ENCODE measurements around the gene PRKCE. TPM values are rescaled to one million over a fixed set of nuclear protein-coding genes. Genes with fewer than 3 reads are reported as not detected.

Gene PRKCE
- total and polyA plus RNA-seq, 2 experiments from 2014 or later = 0.94 to 1.2 TPM

DNA sequence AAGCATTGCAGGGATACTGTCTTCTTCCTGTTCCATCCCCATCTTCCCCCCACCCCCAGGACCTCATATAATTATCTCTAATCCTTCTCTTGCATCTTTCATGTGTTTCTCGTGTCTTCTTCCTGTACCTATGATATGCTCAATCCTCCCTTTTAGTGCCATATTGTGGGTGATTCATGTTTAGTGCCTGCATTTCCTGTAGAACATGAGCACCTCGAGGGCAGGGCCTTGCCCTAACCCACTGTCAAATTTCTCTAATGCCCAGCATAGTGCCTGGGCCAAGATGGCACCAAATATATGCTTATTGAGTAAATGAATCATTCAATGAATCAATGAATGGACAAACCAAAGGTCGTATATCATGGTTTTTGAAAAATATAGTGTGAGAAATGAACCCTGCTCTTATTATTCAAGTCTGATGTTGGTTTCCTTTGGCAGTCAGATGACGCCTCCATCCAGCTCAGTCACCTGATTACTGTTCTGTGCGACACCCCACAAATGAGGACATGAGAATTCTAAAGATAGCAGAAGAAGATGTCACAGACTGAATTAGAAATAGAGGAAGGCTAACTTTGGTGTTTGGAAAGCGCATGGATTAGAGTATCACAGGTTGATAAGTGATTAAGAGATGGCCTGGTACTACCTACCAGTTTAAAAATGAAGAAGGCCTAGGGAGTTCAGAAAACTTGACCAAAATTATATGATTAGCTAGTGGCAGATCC is 278.4 kb downstream of the PRKCE start:
- H3K27ac ChIP-seq (ENCODE audit: low read depth) = no peak overlapping the region
- no peaks in the 10 kb centered on the region for H3K4me1 ChIP-seq (ENCODE audit: insufficient read depth)
- DNase-seq (ENCODE audit: low spot score) (no peak), ATAC-seq (no peak)
- Mint-ChIP-seq H3K9me3 (no peaks in the 10 kb centered on the region), H3K27ac (no peak overlapping the region), H3K36me3 (ENCODE audit: low read depth) (no peaks in the 10 kb centered on the region), H3K27me3 (ENCODE audit: insufficient read depth, low read depth, poor library complexity) (peaks cover 1% of the 10 kb centered on the region), H3K4me1 (peaks cover 5% of the 10 kb centered on the region; the same call in 2 of the 3 replicates), H3K4me3 (no peak overlapping the region)
- H3F3A ChIP-seq (replicated peaks; ENCODE audit: low read depth) = no peaks in the 10 kb centered on the region
- TF ChIP-seq, protein P1, sequence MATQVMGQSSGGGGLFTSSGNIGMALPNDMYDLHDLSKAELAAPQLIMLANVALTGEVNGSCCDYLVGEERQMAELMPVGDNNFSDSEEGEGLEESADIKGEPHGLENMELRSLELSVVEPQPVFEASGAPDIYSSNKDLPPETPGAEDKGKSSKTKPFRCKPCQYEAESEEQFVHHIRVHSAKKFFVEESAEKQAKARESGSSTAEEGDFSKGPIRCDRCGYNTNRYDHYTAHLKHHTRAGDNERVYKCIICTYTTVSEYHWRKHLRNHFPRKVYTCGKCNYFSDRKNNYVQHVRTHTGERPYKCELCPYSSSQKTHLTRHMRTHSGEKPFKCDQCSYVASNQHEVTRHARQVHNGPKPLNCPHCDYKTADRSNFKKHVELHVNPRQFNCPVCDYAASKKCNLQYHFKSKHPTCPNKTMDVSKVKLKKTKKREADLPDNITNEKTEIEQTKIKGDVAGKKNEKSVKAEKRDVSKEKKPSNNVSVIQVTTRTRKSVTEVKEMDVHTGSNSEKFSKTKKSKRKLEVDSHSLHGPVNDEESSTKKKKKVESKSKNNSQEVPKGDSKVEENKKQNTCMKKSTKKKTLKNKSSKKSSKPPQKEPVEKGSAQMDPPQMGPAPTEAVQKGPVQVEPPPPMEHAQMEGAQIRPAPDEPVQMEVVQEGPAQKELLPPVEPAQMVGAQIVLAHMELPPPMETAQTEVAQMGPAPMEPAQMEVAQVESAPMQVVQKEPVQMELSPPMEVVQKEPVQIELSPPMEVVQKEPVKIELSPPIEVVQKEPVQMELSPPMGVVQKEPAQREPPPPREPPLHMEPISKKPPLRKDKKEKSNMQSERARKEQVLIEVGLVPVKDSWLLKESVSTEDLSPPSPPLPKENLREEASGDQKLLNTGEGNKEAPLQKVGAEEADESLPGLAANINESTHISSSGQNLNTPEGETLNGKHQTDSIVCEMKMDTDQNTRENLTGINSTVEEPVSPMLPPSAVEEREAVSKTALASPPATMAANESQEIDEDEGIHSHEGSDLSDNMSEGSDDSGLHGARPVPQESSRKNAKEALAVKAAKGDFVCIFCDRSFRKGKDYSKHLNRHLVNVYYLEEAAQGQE (IDR thresholded peaks at IDR 0.05; ENCODE audit: unreplicated experiment) = no peak
- TF ChIP-seq, protein P2, sequence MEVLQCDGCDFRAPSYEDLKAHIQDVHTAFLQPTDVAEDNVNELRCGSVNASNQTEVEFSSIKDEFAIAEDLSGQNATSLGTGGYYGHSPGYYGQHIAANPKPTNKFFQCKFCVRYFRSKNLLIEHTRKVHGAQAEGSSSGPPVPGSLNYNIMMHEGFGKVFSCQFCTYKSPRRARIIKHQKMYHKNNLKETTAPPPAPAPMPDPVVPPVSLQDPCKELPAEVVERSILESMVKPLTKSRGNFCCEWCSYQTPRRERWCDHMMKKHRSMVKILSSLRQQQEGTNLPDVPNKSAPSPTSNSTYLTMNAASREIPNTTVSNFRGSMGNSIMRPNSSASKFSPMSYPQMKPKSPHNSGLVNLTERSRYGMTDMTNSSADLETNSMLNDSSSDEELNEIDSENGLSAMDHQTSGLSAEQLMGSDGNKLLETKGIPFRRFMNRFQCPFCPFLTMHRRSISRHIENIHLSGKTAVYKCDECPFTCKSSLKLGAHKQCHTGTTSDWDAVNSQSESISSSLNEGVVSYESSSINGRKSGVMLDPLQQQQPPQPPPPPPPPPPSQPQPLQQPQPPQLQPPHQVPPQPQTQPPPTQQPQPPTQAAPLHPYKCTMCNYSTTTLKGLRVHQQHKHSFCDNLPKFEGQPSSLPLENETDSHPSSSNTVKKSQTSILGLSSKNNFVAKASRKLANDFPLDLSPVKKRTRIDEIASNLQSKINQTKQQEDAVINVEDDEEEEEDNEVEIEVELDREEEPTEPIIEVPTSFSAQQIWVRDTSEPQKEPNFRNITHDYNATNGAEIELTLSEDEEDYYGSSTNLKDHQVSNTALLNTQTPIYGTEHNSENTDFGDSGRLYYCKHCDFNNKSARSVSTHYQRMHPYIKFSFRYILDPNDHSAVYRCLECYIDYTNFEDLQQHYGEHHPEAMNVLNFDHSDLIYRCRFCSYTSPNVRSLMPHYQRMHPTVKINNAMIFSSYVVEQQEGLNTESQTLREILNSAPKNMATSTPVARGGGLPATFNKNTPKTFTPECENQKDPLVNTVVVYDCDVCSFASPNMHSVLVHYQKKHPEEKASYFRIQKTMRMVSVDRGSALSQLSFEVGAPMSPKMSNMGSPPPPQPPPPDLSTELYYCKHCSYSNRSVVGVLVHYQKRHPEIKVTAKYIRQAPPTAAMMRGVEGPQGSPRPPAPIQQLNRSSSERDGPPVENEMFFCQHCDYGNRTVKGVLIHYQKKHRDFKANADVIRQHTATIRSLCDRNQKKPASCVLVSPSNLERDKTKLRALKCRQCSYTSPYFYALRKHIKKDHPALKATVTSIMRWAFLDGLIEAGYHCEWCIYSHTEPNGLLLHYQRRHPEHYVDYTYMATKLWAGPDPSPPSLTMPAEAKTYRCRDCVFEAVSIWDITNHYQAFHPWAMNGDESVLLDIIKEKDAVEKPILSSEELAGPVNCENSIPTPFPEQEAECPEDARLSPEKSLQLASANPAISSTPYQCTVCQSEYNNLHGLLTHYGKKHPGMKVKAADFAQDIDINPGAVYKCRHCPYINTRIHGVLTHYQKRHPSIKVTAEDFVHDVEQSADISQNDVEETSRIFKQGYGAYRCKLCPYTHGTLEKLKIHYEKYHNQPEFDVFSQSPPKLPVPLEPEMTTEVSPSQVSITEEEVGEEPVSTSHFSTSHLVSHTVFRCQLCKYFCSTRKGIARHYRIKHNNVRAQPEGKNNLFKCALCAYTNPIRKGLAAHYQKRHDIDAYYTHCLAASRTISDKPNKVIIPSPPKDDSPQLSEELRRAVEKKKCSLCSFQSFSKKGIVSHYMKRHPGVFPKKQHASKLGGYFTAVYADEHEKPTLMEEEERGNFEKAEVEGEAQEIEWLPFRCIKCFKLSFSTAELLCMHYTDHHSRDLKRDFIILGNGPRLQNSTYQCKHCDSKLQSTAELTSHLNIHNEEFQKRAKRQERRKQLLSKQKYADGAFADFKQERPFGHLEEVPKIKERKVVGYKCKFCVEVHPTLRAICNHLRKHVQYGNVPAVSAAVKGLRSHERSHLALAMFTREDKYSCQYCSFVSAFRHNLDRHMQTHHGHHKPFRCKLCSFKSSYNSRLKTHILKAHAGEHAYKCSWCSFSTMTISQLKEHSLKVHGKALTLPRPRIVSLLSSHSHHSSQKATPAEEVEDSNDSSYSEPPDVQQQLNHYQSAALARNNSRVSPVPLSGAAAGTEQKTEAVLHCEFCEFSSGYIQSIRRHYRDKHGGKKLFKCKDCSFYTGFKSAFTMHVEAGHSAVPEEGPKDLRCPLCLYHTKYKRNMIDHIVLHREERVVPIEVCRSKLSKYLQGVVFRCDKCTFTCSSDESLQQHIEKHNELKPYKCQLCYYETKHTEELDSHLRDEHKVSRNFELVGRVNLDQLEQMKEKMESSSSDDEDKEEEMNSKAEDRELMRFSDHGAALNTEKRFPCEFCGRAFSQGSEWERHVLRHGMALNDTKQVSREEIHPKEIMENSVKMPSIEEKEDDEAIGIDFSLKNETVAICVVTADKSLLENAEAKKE (CRISPR knock-in tag; IDR thresholded peaks at IDR 0.05) = no peak
- no peak for TF ChIP-seq POLR2AphosphoS5 (IDR thresholded peaks at IDR 0.05; ENCODE audit: low read depth)
- TF ChIP-seq ZNF331 (CRISPR knock-in tag; IDR thresholded peaks at IDR 0.05; ENCODE audit: low read depth) = no peak
- no peak for TF ChIP-seq EZH2phosphoT487 (IDR thresholded peaks at IDR 0.05; ENCODE audit: unreplicated experiment)
- TF ChIP-seq NANOG (IDR thresholded peaks at IDR 0.05; ENCODE audit: borderline replicate concordance) = no peak
- TF ChIP-seq CREB1 (CRISPR knock-in tag; IDR thresholded peaks at IDR 0.05; ENCODE audit: low read depth) = no peak
- no peak for TF ChIP-seq JUNB (IDR thresholded peaks at IDR 0.05; ENCODE audit: unreplicated experiment)
- TF ChIP-seq, protein P3, sequence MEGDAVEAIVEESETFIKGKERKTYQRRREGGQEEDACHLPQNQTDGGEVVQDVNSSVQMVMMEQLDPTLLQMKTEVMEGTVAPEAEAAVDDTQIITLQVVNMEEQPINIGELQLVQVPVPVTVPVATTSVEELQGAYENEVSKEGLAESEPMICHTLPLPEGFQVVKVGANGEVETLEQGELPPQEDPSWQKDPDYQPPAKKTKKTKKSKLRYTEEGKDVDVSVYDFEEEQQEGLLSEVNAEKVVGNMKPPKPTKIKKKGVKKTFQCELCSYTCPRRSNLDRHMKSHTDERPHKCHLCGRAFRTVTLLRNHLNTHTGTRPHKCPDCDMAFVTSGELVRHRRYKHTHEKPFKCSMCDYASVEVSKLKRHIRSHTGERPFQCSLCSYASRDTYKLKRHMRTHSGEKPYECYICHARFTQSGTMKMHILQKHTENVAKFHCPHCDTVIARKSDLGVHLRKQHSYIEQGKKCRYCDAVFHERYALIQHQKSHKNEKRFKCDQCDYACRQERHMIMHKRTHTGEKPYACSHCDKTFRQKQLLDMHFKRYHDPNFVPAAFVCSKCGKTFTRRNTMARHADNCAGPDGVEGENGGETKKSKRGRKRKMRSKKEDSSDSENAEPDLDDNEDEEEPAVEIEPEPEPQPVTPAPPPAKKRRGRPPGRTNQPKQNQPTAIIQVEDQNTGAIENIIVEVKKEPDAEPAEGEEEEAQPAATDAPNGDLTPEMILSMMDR (conservative IDR thresholded peaks at IDR 0.05; ENCODE audit: low read depth in 2 of 2) = no peak
- TF ChIP-seq EZH2 (IDR thresholded peaks at IDR 0.05; ENCODE audit: low read depth, unreplicated experiment) = no peak
- H3K4me2 ChIP-seq = no peak overlapping the region
- H3K27me3 ChIP-seq (ENCODE audit: insufficient read depth) = no peaks in the 10 kb centered on the region
- no peaks in the 10 kb centered on the region for H3K36me3 ChIP-seq (ENCODE audit: insufficient read depth)
- no peaks in the 10 kb centered on the region for H3K9me2 ChIP-seq (ENCODE audit: insufficient read depth)
- H3K79me2 ChIP-seq (replicated peaks; ENCODE audit: insufficient read depth) = no peaks in the 10 kb centered on the region
- no peak overlapping the region for H2AFZ ChIP-seq
- no peaks in the 10 kb centered on the region for H4K20me1 ChIP-seq (replicated peaks; ENCODE audit: insufficient read depth)
- no peak overlapping the region for H3K4me3 ChIP-seq
